Left renal cortex interstitium (tissue), 4 donors: Measurements from ENCODE around the gene LRGUK. TPM values are rescaled to one million over a fixed set of nuclear protein-coding genes. Genes with fewer than 3 reads are reported as not detected.

Experiments
- DNase-seq, 4 donors: peaks; one replicate each; pipeline ENCODE4 v3.0.0-alpha.2; 2013; ENCODE audit warnings: low read depth in 4 of 4, low spot score in 2 of 4, missing footprints in 1 of 4
- polyA plus RNA-seq, 4 donors: library from polyadenylated mRNA; unstranded; fragments of 120-200 nt; gene quantifications; one replicate each; pipeline ENCODE4 v1.2.1, GENCODE V29; 2013; ENCODE audit not compliant: insufficient read length in 4 of 4

Gene LRGUK
- polyA plus RNA-seq, 4 donors: 1.0 to 3.7 (median 1.8) TPM

DNA sequence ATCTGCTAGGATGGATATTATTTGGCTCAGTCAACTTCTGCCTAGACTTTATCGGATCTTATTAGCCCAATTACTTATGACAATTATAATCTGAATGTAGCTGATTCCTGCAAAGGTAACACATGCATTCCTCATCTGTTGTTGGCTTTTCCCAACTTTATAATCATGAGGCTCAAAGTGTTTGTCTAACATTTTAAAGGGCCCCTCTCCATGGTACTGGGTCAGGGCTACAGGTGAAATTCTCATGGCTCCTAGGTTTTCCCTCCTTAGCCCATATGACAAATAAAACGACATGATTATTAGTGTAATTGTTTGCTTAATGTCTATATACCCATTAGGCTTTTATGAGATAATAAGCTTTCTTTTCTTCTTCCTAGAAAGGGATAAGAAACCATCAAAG is 4.2 kb upstream of the LRGUK start:
- no peak for DNase-seq

DNA sequence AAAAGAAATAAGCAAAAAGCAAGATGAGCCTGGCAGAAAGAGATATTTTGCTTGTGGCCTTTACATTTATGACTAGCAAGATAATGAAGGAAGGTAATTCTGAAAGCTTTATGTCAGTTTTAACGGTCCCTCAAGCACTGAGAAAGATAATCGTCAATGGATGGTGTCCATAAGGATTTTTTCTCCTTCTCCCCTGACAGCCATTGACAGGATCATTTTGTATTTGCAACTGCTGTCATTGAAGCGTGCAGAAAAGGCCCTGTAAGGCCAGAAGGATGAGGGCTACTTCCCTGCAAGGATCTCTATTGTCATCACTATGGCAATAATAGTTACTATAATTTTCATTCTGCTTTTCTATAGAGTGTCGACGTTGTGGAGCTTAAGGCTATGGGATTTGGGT is 994 bp upstream of the LRGUK start:
- no peak for DNase-seq

DNA sequence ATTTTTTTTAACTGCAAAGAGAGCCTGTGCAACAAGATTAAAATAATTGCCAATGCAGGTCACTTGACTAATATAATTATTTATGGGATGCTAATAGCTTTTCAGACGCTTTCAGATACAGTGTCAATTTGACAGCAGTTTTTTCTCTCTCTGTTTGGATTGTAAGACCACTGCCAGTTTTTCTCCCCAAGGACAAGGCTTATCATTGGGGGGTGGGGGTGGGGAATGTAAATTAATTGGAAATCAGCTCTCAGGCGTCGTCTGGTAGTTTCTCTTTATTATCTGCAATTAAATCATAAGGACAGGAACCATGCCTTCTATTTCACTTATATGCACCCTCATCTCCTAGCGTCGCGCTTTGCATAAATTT is 559 bp upstream of the LRGUK start:
- no peak for DNase-seq

GRCh38 chr7:134128829-134129228 is 1.7 kb downstream of the LRGUK start:
- no peak for DNase-seq

DNA sequence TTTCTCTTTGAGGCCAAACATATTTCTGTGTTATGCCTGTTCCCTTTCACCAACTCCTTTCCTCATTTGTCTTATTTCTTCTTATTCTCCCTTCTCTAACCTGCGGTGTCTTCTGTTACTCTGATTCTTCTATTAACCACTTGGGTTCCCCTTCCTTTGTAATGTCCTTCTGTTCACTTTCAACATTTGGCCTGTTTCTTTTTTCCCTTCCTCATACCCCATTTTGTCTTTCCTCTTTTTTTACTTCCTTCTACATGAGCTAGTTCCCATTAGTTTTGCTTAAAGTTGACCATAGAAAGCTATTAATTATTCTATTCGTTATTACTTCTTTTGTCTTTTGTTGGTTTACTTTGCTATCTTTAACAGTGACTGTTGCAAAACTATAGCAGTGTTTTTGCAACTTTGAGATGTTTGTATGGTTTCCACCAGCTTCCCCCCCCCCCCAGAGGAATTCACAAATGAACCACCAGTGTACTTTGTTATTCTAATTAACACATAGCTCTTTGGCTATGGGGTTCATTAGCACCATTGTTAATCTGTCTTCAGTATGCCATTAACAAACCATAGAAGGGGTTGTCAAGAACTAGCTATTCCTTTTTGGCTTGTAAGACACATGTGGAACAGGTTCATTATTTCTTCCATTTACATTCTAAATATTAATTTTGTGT is 2.9 kb downstream of the LRGUK start:
- no peak for DNase-seq

- DNase-seq: no peak
Measured at GRCh38 chr7:134134004-134134403, 6.9 kb downstream of the LRGUK start.

DNA sequence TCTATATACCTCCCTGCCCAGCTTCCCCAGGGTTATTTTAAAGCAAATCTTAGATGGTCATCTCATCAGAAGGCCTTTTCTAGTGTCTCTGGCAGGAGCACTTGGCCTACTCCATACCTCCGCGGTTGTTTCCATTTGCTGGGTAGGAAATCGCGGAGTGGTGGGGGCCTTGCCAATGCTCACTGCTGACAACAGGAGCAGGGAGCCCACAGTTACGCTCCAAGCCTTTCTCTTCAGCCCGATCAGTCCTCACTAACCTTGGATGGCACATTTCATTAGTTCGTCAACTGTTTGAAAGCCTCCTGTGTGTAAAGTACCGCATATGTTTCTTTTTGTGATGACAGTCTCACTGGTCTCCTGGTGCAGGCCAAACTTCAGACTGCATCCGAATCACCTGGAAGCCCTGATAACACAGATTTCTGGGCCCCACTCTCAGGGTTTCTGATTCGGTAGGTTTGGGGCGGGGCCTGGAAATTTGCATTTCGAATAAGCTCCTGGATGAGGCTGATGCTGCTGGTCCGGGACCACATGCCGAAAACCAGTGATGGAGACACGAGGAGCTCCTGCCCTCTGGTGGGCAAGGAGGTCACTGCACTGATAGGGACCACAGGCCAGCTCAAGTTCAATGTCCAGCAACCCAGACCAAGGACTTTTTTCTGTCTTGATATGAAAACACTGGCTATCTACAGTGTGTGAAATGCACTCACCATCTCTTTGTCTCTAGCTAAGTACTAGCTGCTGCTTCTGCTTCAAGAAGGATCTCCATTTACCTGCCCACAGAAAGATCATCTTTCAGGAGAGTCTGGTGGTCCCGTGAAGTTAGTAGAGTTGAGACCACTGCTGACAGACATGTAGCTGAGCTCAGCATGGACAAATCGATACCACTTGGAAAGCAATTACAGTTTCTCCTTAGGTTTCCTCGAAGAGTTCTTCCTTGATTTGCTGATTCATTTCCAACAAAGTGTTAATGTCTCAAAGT is 14.0 kb downstream of the LRGUK start:
- DNase-seq: peak in 3 of 4 donors; percentile 40 to 47 (median 47)

- DNase-seq: no peak
Measured at GRCh38 chr7:134141868-134142264, 14.7 kb downstream of the LRGUK start.

- no peak for DNase-seq
Measured at GRCh38 chr7:134153493-134154136, 26.5 kb downstream of the LRGUK start.

GRCh38 chr7:134154581-134155130 is 27.5 kb downstream of the LRGUK start:
- DNase-seq: no peak

GRCh38 chr7:134155206-134155605 is 28.1 kb downstream of the LRGUK start:
- DNase-seq: no peak

DNA sequence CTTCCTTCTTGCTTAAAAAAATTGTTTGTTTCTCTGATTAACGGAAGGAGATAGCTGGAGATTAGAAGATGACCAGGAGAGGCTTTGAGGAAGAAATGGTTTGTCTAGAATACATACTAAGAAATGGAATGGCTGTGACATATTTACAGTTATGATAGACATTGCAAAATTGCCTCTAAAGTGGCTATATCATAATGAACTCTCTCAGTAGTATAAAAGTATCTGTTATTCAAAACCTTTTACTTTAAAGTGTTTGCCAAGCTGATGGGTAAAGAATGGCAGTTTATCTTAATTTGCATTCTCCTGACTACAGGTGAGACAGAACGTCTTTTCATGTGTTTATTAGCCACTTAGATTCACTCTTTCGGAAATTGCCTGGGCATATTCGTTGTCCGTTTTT is 28.7 kb downstream of the LRGUK start:
- no peak for DNase-seq

DNA sequence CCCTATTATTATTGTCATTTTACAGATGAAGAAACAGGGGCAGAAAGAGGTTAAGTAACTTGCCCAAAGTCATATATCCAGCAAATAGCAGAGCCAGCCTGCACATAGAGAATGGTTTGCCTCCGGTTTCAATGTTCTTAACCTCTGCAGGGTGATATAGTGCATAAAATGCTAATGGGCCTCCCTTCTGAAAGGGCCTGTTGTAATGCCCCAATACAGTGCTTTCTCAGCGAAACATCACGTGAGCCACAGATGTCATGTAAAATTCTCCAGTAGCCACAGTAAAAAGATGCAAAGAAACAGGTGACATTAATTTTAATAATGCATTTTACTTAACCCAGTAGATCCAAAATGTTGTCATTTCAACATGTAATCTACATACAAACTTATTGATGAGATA is 38.1 kb downstream of the LRGUK start:
- no peak for DNase-seq

DNA sequence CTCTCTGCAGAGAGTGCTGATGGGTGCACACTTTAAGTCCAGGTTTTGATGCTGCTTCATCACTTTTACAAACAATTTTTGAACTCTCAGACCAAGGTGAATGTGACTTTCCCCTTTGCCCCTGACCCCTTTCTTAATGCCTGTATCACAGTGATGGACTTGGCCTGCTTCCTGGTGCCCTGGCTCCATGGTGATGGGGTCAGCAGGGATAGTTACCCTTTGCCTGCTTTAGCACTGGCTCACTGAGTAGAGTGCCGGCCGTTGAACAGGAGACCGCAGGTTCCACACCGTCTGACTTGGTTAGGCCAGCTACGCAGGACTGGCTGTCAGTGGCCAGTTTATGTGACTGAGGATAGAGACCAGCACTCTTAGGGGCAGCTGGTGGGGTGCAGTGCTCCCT is 40.1 kb downstream of the LRGUK start:
- no peak for DNase-seq

DNA sequence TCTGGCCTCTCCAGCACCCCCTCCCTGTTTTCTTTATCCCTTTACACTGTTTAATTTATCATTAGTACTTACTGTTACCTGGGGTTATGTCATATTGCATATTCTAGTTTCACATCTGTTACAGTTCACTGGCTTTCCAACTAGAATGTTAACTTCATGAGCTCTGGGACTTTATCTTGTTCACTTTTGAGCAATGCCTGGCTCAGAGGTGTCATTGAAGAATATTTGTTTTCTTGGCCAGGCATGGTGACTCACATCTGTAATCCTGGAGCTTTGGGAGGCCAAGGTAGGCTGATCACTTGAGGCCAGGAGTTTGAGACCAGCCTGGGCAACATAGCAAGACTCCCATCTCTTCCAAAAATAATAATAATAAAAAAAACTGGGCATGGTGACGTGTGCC is 40.7 kb downstream of the LRGUK start:
- DNase-seq: no peak

DNA sequence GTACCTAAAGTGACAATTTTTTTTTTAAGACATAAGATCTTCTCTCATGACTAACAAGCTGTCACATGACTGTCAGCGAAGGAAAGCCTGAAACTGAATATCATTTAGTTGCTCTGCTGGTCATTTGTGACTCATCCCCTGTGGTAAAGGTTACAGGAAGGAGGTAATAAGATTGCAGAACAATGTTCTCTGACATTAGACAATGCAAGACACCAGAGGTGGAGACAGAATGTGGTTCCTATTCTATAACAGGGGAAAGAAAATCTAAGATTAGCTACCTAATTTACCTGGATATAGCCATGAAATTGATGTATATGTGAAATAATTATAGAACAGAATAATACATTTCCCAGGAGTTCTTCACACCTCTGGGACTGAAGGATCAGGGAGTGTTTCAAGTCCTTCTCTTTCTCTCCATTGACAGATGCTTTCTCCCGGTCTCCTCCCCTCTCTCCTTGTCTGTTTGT is 47.7 kb downstream of the LRGUK start:
- peak in 1 of 4 donors; percentile 5 for DNase-seq

DNA sequence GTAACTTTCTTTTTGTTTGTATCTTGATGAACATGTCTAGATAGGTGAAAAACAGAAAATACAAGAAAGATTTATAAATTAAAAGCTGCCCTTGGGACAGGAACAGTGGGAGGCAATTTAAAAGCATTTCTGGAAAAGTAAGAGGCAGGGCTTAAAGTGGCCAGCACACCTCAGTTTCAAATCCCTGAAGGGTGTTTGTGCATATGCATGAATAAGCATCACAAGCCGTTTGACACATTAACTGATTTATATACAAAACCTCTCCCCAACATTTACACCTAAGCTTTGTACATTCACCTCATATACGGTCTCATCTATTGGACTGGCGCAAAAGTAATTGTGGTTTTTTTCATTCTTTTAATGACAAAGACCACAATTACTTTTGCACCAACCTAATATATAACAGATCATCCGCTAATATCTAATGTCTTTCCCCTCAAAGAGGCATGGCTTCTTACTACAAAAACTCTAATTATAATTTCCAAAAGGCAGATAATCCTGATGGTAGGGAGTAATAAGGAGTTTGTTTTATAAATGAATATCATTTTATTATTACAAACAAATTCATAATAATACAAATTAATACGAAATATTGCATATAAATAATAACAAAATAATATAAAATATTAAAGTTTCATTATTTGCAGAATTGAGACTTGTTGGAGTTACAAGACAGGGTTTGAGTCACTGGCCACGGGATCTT is 48.3 kb downstream of the LRGUK start:
- no peak for DNase-seq

- no peak for DNase-seq
Measured at GRCh38 chr7:134176037-134176350, 48.9 kb downstream of the LRGUK start.

GRCh38 chr7:134179036-134180011 is 52.2 kb downstream of the LRGUK start:
- no peak for DNase-seq
